MM.1S (cell line): ENCODE measurements around the gene HRH2.

Experiments used
- CTCF ChIP-seq: fragments of 300-600 bp; sonication (generic); IDR thresholded peaks from 2 replicates; pipeline ENCODE4 v1.5.1; 2016; ENCODE audit warnings: antibody characterized with exemption, low read length, mixed read lengths
- EZH2 ChIP-seq: fragments of 300-600 bp; sonication (generic); optimal IDR thresholded peaks from 2 replicates; pipeline ENCODE3; 2017; ENCODE audit warnings: low read depth, mild to moderate bottlenecking, antibody characterized with exemption, low read length, mixed read lengths

- TF ChIP-seq CTCF (no peak), EZH2 (no peak)
These were observed 90.8 kb downstream of the HRH2 start for GRCh38 chr5:175748650-175749049.
